Rectal smooth muscle tissue (tissue), 1 donor: ENCODE results near the gene FAM161B.
"Not testable (repeated sequence)": the region's sequence is repeated elsewhere in the genome, so short reads cannot be mapped to it uniquely, and the experiment has no call there.

Source experiments
- H3K27ac ChIP-seq: one replicate; pipeline ENCODE4 v1.7.0; 2013; ENCODE audit warnings: low read depth, low read length, inconsistent platforms
- H3K27me3 ChIP-seq: one replicate; pipeline ENCODE4 v1.7.0; 2013; ENCODE audit warnings: low read length; ENCODE audit not compliant: control insufficient read depth, insufficient read depth
- H3K36me3 ChIP-seq: one replicate; pipeline ENCODE4 v1.7.0; 2013; ENCODE audit warnings: low read length; ENCODE audit not compliant: control insufficient read depth, insufficient read depth
- H3K4me1 ChIP-seq: one replicate; pipeline ENCODE4 v1.7.0; 2013; ENCODE audit warnings: low read length; ENCODE audit not compliant: control insufficient read depth, insufficient read depth
- H3K4me3 ChIP-seq: one replicate; pipeline ENCODE4 v1.7.0; 2013; ENCODE audit warnings: low read length
- H3K9ac ChIP-seq: one replicate; pipeline ENCODE4 v1.7.0; 2013; ENCODE audit warnings: low read length

FAM161B gene

GRCh38 chr14:73935666-73936065 is 14.2 kb downstream of the FAM161B start:
- Histone ChIP-seq H3K27ac (no peak overlapping the region), H3K4me1 (no peaks in the 10 kb centered on the region), H3K4me3 (no peak overlapping the region), H3K36me3 (peaks cover 31% of the 10 kb centered on the region), H3K27me3 (no peaks in the 10 kb centered on the region), H3K9ac (no peak overlapping the region)

GRCh38 chr14:73924337-73924736 is 25.6 kb downstream of the FAM161B start:
- Histone ChIP-seq H3K27me3 (no peaks in the 10 kb centered on the region), H3K9ac (no peak overlapping the region), H3K4me1 (no peaks in the 10 kb centered on the region), H3K36me3 (peaks cover 24% of the 10 kb centered on the region), H3K27ac (no peak overlapping the region), H3K4me3 (no peak overlapping the region)

- H3K4me3 ChIP-seq, H3K27ac ChIP-seq, H3K4me1 ChIP-seq, H3K9ac ChIP-seq, H3K27me3 ChIP-seq: not testable (repeated sequence)
- H3K36me3 ChIP-seq = peaks cover 19% of the 10 kb centered on the region
Measured at GRCh38 chr14:73919457-73919856, 30.4 kb downstream of the FAM161B start.

GRCh38 chr14:73916324-73916723 is 33.6 kb downstream of the FAM161B start:
- H3K4me1 ChIP-seq = no peaks in the 10 kb centered on the region
- no peaks in the 10 kb centered on the region for H3K27me3 ChIP-seq
- H3K9ac ChIP-seq = no peak overlapping the region
- no peak overlapping the region for H3K4me3 ChIP-seq
- no peak overlapping the region for H3K27ac ChIP-seq
- peaks cover 12% of the 10 kb centered on the region for H3K36me3 ChIP-seq

- Histone ChIP-seq H3K4me3 (no peak overlapping the region), H3K27ac (no peak overlapping the region), H3K4me1 (no peaks in the 10 kb centered on the region), H3K9ac (no peak overlapping the region), H3K27me3 (no peaks in the 10 kb centered on the region), H3K36me3 (peaks cover 20% of the 10 kb centered on the region)
Measured at GRCh38 chr14:73913256-73913655, 36.6 kb downstream of the FAM161B start.

- no peaks in the 10 kb centered on the region for H3K4me1 ChIP-seq
- no peaks in the 10 kb centered on the region for H3K27me3 ChIP-seq
- no peak overlapping the region for H3K27ac ChIP-seq
- H3K36me3 ChIP-seq = peaks cover 30% of the 10 kb centered on the region
- no peak overlapping the region for H3K9ac ChIP-seq
- no peak overlapping the region for H3K4me3 ChIP-seq
Measured at GRCh38 chr14:73909681-73910080, 40.2 kb downstream of the FAM161B start.

- peaks cover 25% of the 10 kb centered on the region for H3K36me3 ChIP-seq
Measured at GRCh38 chr14:73903028-73903427, 46.9 kb downstream of the FAM161B start.

GRCh38 chr14:73896521-73896920 is 53.4 kb downstream of the FAM161B start:
- Histone ChIP-seq H3K4me1 (no peaks in the 10 kb centered on the region), H3K4me3 (no peak overlapping the region), H3K27ac (no peak overlapping the region), H3K27me3 (no peaks in the 10 kb centered on the region), H3K36me3 (peaks cover 25% of the 10 kb centered on the region), H3K9ac (no peak overlapping the region)

More at GRCh38 chr14:73903028-73903427, 46.9 kb downstream of the FAM161B start:
- no peaks in the 10 kb centered on the region for H3K27me3 ChIP-seq
- H3K4me1 ChIP-seq = no peaks in the 10 kb centered on the region
- H3K4me3 ChIP-seq = no peak overlapping the region
- no peak overlapping the region for H3K27ac ChIP-seq
- H3K9ac ChIP-seq = no peak overlapping the region

GRCh38 chr14:73895939-73896338 is 54.0 kb downstream of the FAM161B start:
- no peak overlapping the region for H3K9ac ChIP-seq
- H3K27ac ChIP-seq = no peak overlapping the region

GRCh38 chr14:73894180-73894687 is 55.7 kb downstream of the FAM161B start:
- H3K4me3 ChIP-seq, H3K27me3 ChIP-seq, H3K4me1 ChIP-seq, H3K9ac ChIP-seq, H3K27ac ChIP-seq: not testable (repeated sequence)
- peaks cover 25% of the 10 kb centered on the region for H3K36me3 ChIP-seq

More at GRCh38 chr14:73895939-73896338, 54.0 kb downstream of the FAM161B start:
- no peak overlapping the region for H3K4me3 ChIP-seq
- no peaks in the 10 kb centered on the region for H3K4me1 ChIP-seq
- H3K36me3 ChIP-seq = peaks cover 25% of the 10 kb centered on the region
- H3K27me3 ChIP-seq = no peaks in the 10 kb centered on the region

- no peaks in the 10 kb centered on the region for H3K27me3 ChIP-seq
- H3K4me1 ChIP-seq = peaks cover 15% of the 10 kb centered on the region
- H3K9ac ChIP-seq = no peak overlapping the region
- no peaks in the 10 kb centered on the region for H3K36me3 ChIP-seq
- H3K27ac ChIP-seq = no peak overlapping the region
- no peak overlapping the region for H3K4me3 ChIP-seq
Measured at GRCh38 chr14:73889376-73889775, 60.5 kb downstream of the FAM161B start.

GRCh38 chr14:73888971-73889370 is 60.9 kb downstream of the FAM161B start:
- H3K9ac ChIP-seq = no peak overlapping the region
- no peak overlapping the region for H3K4me3 ChIP-seq
- H3K36me3 ChIP-seq = no peaks in the 10 kb centered on the region
- H3K4me1 ChIP-seq = peaks cover 15% of the 10 kb centered on the region
- H3K27ac ChIP-seq = no peak overlapping the region
- H3K27me3 ChIP-seq = no peaks in the 10 kb centered on the region

GRCh38 chr14:73888460-73888725 is 61.5 kb downstream of the FAM161B start:
- Histone ChIP-seq H3K27ac (no peak overlapping the region), H3K36me3 (no peaks in the 10 kb centered on the region), H3K4me1 (peaks cover 15% of the 10 kb centered on the region), H3K27me3 (no peaks in the 10 kb centered on the region), H3K4me3 (peak overlapping the region; percentile 9), H3K9ac (no peak overlapping the region)
